GM12878 (cell line): ENCODE data around the gene AKAP7.

Experiments
- EP300 ChIP-seq, 2 experiments: fragments of 150-350 bp in 1 of 2; IDR thresholded peaks; 2 replicates each; pipeline ENCODE4 v1.6.1; 2011 to 2012; ENCODE audit warnings: low read depth in 2 of 2, low read length in 2 of 2, borderline replicate concordance in 1 of 2, improper control_type of control experiment in 1 of 2, inconsistent platforms in 1 of 2; ENCODE audit not compliant: control insufficient read depth in 1 of 2
- EZH2 ChIP-seq: IDR thresholded peaks from 2 replicates; pipeline ENCODE4 v1.6.1; 2012; ENCODE audit warnings: low read depth, mild to moderate bottlenecking, control low read depth, inconsistent platforms, low read length, borderline replicate concordance; ENCODE audit not compliant: control insufficient read depth
- FOS ChIP-seq: IDR thresholded peaks from 3 replicates; pipeline ENCODE4 v1.6.1; 2011; ENCODE audit warnings: borderline replicate concordance; ENCODE audit not compliant: insufficient read length; ENCODE audit errors: extremely low read depth
- POLR2A ChIP-seq: IDR thresholded peaks from 2 replicates; pipeline ENCODE4 v1.6.1; 2011; ENCODE audit warnings: low read depth, mild to moderate bottlenecking, low read length
- SIN3A ChIP-seq: IDR thresholded peaks from 2 replicates; pipeline ENCODE4 v1.6.1; 2012; ENCODE audit warnings: low read depth, low read length, improper control_type of control experiment
- TF ChIP-seq, protein P1 (sequence below), 3 experiments: IDR thresholded peaks in 2 of 3; conservative IDR thresholded peaks in 1 of 3; 2 replicates each; pipeline ENCODE4 v1.5.1; 2011; ENCODE audit warnings: low read depth in 3 of 3, low read length in 3 of 3, mild to moderate bottlenecking in 3 of 3, control low read depth in 2 of 3, moderate library complexity in 2 of 3, inconsistent platforms in 1 of 3, mixed read lengths in 1 of 3; ENCODE audit not compliant: control insufficient read depth in 2 of 3, insufficient read depth in 1 of 3; ENCODE audit errors: extremely low read depth in 1 of 3
- TF ChIP-seq, protein P2 (sequence below): IDR thresholded peaks from 2 replicates; pipeline ENCODE4 v1.6.1; 2012; ENCODE audit warnings: low read depth, low read length, improper control_type of control experiment
- TF ChIP-seq, protein P3 (sequence below): IDR thresholded peaks from 2 replicates; pipeline ENCODE4 v1.6.1; 2012; ENCODE audit warnings: low read depth, low read length, improper control_type of control experiment

DNA sequence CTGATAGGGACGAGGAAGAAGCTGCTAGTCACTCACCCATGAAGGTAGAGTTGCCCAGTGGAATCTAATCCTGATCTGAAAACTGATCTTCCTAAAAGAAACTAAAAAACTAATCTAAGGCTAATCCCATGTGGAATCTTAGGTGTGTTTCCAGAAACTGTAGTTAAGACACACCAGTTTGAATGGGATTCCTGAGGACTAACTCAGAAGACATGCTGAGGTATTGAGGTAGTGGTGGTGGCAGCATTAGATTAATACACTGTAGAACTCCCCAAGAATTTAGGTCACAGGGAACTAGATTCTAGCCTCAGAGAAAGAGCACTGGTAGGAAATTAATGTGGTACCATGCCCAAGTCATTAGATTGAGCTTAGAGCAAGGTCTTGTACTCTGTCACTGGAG is 19.6 kb upstream of the AKAP7 start:
- TF ChIP-seq, protein P1, sequence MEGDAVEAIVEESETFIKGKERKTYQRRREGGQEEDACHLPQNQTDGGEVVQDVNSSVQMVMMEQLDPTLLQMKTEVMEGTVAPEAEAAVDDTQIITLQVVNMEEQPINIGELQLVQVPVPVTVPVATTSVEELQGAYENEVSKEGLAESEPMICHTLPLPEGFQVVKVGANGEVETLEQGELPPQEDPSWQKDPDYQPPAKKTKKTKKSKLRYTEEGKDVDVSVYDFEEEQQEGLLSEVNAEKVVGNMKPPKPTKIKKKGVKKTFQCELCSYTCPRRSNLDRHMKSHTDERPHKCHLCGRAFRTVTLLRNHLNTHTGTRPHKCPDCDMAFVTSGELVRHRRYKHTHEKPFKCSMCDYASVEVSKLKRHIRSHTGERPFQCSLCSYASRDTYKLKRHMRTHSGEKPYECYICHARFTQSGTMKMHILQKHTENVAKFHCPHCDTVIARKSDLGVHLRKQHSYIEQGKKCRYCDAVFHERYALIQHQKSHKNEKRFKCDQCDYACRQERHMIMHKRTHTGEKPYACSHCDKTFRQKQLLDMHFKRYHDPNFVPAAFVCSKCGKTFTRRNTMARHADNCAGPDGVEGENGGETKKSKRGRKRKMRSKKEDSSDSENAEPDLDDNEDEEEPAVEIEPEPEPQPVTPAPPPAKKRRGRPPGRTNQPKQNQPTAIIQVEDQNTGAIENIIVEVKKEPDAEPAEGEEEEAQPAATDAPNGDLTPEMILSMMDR (IDR thresholded peaks at IDR 0.05 in 2 of 3, conservative IDR thresholded peaks at IDR 0.05 in 1 of 3; ENCODE audit: control insufficient read depth in 2 of 3, extremely low read depth in 1 of 3, insufficient read depth in 1 of 3, low read depth in 3 of 3, low read length in 3 of 3), result no peak
- TF ChIP-seq, protein P2, sequence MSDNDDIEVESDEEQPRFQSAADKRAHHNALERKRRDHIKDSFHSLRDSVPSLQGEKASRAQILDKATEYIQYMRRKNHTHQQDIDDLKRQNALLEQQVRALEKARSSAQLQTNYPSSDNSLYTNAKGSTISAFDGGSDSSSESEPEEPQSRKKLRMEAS, result no peak
- TF ChIP-seq EP300 (IDR thresholded peaks at IDR 0.05; ENCODE audit: borderline replicate concordance in 1 of 2, control insufficient read depth in 1 of 2, low read depth in 2 of 2, low read length in 2 of 2), result no peak
- no peak for TF ChIP-seq SIN3A
- no peak for TF ChIP-seq POLR2A
- TF ChIP-seq FOS, result no peak
- no peak for TF ChIP-seq EZH2
- TF ChIP-seq, protein P3, sequence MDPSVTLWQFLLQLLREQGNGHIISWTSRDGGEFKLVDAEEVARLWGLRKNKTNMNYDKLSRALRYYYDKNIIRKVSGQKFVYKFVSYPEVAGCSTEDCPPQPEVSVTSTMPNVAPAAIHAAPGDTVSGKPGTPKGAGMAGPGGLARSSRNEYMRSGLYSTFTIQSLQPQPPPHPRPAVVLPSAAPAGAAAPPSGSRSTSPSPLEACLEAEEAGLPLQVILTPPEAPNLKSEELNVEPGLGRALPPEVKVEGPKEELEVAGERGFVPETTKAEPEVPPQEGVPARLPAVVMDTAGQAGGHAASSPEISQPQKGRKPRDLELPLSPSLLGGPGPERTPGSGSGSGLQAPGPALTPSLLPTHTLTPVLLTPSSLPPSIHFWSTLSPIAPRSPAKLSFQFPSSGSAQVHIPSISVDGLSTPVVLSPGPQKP, result no peak
